IPS DF 19.7 (cell line): Measurements from ENCODE around the gene HOXA6.

Experiments
- DNase-seq: peaks from one replicate; pipeline ENCODE4 v3.0.0-alpha.2; 2013; ENCODE audit warnings: low read depth, low spot score

Gene HOXA6

GRCh38 chr7:27123477-27124053 lies 24.0 kb downstream of the HOXA6 start:
- DNase-seq: no peak

- no peak for DNase-seq
These were observed 24.5 kb downstream of the HOXA6 start for GRCh38 chr7:27123007-27123476.

GRCh38 chr7:27122077-27122910 lies 25.3 kb downstream of the HOXA6 start:
- DNase-seq: no peak

- no peak for DNase-seq
These were observed 25.9 kb downstream of the HOXA6 start for GRCh38 chr7:27121684-27122076.

GRCh38 chr7:27119412-27119911 lies 28.1 kb downstream of the HOXA6 start:
- no peak for DNase-seq

- DNase-seq: no peak
These were observed 29.0 kb downstream of the HOXA6 start for GRCh38 chr7:27118580-27118979.

GRCh38 chr7:27117887-27118491 lies 29.6 kb downstream of the HOXA6 start:
- no peak for DNase-seq

GRCh38 chr7:27116962-27117886 lies 30.4 kb downstream of the HOXA6 start:
- no peak for DNase-seq

GRCh38 chr7:27116031-27116961 lies 31.3 kb downstream of the HOXA6 start:
- DNase-seq: no peak

- DNase-seq: no peak
These were observed 32.1 kb downstream of the HOXA6 start for GRCh38 chr7:27115221-27116026.

- DNase-seq: no peak
These were observed 32.7 kb downstream of the HOXA6 start for GRCh38 chr7:27114881-27115220.

GRCh38 chr7:27113991-27114769 lies 33.4 kb downstream of the HOXA6 start:
- no peak for DNase-seq

GRCh38 chr7:27112955-27113949 lies 34.3 kb downstream of the HOXA6 start:
- DNase-seq: no peak

GRCh38 chr7:27112361-27112760 lies 35.2 kb downstream of the HOXA6 start:
- no peak for DNase-seq

- DNase-seq: no peak
These were observed 35.8 kb downstream of the HOXA6 start for GRCh38 chr7:27111751-27112277.

GRCh38 chr7:27111042-27111750 lies 36.4 kb downstream of the HOXA6 start:
- DNase-seq: no peak
